Activated CD8-positive, alpha-beta memory T cell treated with anti-CD3 and anti-CD28 coated beads, Interleukin-2, amount 10 ng/mL, durations not matched to agents 7 days and 5 days (primary cell): Measurements from ENCODE around the gene TRAPPC6A. TPM values are rescaled to one million over a fixed set of nuclear protein-coding genes. Genes with fewer than 3 reads are reported as not detected.

Experiments
- total RNA-seq, 2 experiments: library from RNA; stranded (reverse); gene quantifications; one replicate each; pipeline ENCODE4 v1.2.3, GENCODE V29; 2021

TRAPPC6A gene
- total RNA-seq, 2 experiments from 2014 or later = 50.3 to 50.6 TPM

Other genes with a start within 250 kb of the TRAPPC6A start
- gene APOC4, start 236.0 kb downstream of the TRAPPC6A start, total RNA-seq = not detected
- gene APOC2, start 232.2 kb downstream of the TRAPPC6A start, total RNA-seq = not detected
- gene CLPTM1, start 222.9 kb downstream of the TRAPPC6A start, total RNA-seq = 10 to 100 TPM; 73.0 to 74.7 TPM
- 10 to 100 TPM; 22.4 to 58.8 TPM for gene RELB, start 176.8 kb downstream of the TRAPPC6A start, total RNA-seq
- 100 to 1,000 TPM; 114 to 121 TPM for gene CLASRP, start 139.2 kb downstream of the TRAPPC6A start, total RNA-seq
- gene ZNF296, start 101.8 kb downstream of the TRAPPC6A start, total RNA-seq = 1 to 10 TPM; 5.3 to 9.5 TPM
- gene GEMIN7, start 99.0 kb downstream of the TRAPPC6A start, total RNA-seq = 10 to 100 TPM; 26.2 to 34.4 TPM
- 10 to 100 TPM; 18.7 to 30.0 TPM for gene PPP1R37, start 85.1 kb downstream of the TRAPPC6A start, total RNA-seq
- gene NKPD1, start 17.3 kb downstream of the TRAPPC6A start, total RNA-seq = under 1 TPM; 0.14 to 0.18 TPM
- 10 to 100 TPM; 15.7 to 17.6 TPM for gene BLOC1S3, start 547 bp upstream of the TRAPPC6A start, total RNA-seq
- gene EXOC3L2, start 67.2 kb upstream of the TRAPPC6A start, total RNA-seq = not detected
- gene MARK4, start 73.0 kb upstream of the TRAPPC6A start, total RNA-seq = 10 to 100 TPM; 25.9 to 29.4 TPM
- gene CKM, start 144.6 kb upstream of the TRAPPC6A start, total RNA-seq = not detected
- gene KLC3, start 162.5 kb upstream of the TRAPPC6A start, total RNA-seq = not detected
- gene ERCC2, start 192.3 kb upstream of the TRAPPC6A start, total RNA-seq = 10 to 100 TPM; 26.1 to 26.8 TPM
- 10 to 100 TPM in 1 of 2 experiments, 1 to 10 TPM in 1; 6.4 to 11.7 TPM for gene PPP1R13L, start 226.8 kb upstream of the TRAPPC6A start, total RNA-seq
- gene POLR1G, start 228.4 kb upstream of the TRAPPC6A start, total RNA-seq = 10 to 100 TPM in 1 of 2 experiments, 1 to 10 TPM in 1; 8.9 to 12.2 TPM
- 10 to 100 TPM; 62.5 to 73.4 TPM for gene ERCC1, start 245.7 kb upstream of the TRAPPC6A start, total RNA-seq